Activated T-cell treated with anti-CD3 and anti-CD28 coated beads for 48 hours (primary cell): ENCODE results near the gene FOXO1.
A peak's percentile ranks its signal among the peaks of the same experiment; 100 is the strongest.

ENCODE experiments used
- DNase-seq: peaks from one replicate; pipeline ENCODE4 v3.0.0-alpha.2; 2020; ENCODE audit warnings: low read depth

FOXO1 gene

DNA sequence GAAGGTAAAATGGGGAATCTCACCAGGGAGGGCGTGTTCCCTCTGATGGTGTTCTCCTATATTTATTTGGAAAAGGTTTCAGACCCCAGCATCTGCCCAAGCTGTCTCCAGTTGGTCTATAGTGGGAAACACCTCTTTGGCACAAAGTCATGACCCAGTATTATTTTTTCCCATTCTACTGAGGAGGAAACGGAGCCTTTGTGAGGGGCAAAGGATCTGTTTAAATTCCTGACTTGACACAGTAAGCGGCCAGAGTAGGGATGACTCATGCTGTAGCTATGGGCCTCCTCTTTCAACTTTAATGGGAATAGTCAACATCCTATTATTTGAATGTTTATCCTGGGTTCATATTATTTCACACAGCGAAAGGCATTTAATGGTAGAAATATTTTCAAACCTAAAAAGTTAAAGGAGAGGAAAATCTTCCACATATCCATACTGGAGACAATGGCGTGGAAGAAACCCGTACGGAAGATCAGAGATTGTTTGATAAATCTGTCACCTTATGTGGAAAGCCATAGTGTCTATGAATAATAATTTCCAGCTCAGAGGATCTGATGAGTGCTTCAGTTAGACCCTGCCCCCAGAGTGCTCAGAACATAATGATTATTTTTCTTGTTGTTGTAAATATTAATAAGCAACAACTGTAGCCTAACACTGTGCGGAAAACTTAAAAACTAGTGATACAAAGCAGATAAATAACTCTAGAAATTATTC lies 126.0 kb downstream of the FOXO1 start:
- DNase-seq, result no peak

DNA sequence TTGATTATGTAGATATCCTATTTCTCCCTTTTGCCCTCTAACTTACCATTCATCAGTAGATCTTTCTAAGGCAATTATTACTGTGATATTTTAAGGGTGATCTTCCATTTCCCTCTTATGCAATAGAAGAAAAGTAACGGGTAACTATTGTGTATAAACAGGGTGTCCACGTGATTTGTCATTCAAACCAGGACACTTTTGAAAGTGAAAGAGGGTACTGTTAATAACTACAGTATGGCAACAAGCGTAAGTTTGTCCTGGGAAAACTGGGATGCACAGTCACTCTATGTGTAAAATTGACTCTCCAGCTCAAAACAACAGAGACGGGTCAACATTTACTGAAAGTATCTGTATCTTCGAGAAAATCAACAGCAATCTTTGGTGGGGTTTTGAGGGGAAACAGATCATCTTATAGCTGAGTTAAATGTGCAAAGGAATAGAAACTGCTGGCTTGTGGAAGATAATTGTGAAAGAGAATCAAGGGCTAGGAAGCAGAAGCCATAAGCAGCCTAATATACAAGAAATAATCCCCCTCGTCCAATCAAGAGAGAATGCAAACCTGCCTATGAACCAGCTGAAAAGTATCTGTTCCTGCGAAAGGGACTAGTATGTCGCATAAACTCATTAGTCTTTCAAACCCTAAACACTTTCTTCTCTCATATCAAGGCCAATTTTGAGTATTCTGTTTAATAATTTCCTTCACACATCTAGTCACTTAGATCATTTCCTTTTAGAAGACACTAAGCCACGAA lies 126.7 kb downstream of the FOXO1 start:
- DNase-seq, result no peak

DNA sequence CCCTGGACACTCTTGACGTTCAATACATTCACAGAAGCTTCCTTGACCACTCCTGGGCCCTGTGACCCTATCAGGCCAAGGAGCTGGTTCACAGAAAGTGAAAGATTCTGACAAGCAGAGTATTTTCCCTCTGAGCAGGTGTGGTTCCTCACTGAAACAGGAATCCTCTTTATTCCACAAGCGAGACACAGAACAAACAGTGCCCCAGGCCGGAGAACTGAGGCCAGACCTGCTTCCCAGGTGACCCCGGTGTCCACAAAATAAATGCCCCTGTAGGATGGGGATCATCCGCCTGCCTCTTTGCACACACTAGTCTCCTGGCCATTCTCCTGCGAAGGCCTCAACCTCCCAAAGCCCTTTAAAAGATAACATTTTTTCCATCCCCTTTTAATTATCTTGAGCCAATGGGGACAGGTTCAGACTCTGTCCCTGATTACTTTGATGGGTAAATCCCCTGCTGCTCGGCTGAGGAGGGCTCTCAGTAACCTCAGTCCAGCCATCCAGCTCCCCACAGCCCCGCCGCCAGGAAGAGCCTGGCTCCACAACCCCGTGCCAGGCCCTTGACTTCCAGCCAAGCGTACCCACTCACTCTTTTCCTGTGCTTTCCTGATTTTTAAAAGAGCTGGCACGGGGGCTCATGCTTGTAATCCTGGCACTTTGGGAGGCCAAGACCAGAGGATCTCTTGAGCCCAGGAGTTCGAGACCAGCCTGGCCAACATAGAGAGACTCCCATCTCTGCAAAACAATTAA lies 129.1 kb downstream of the FOXO1 start:
- no peak for DNase-seq

DNA sequence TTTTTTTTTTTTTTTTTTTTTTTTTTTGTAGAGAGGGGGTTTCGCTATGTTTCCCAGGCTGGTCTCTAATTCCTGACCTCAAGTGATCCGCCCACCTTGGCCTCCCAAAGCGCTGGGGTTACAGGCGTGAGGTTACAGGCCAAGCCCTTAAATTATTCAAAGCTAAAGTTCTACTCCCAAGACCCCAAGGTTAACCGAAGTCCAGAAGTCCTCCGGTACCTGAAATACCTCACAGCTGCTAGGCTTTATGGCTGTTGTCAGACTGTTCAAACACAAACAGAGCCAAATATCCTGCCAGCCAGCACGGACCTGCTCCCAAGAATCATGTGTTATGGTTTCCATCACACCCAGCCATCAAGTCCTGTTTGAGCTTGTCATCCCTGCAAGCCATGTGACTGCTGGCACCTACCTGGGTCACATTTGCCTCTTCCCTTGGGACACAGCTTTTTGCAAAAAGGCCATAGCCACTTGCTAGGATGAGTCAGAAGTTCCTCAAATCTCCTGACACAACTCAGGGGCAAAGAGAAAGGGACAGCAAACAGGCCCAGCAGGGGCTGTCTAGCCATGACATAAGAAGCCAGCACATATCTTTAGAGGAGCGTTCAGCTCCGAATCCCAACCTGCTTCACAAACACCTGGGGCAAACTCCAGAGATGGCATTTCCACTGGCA lies 129.9 kb downstream of the FOXO1 start:
- no peak for DNase-seq

DNA sequence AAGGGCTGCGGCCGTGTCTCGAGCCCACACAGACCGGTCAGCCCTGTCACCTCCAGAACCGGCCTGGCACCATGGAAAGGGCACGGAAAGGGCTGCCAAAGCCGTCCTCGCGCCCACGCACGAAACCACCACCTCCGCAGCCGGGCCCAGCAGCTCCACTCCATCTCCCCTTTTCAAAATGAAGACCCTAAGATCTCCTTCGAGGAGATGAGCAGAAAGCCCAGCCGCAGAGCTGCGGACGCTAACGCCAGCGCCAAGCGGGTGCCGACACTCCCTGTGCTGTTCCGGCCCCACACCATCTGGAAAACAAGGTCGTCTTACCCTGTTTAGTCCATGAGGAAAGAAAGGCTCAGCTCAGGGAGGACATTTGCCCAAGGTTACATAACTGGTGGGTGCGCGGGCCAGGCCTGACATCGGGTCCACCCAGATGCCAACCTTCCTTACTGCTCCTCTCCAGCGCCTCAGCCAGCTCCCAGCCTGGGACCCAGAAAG lies 131.1 kb downstream of the FOXO1 start:
- DNase-seq, result no peak

DNA sequence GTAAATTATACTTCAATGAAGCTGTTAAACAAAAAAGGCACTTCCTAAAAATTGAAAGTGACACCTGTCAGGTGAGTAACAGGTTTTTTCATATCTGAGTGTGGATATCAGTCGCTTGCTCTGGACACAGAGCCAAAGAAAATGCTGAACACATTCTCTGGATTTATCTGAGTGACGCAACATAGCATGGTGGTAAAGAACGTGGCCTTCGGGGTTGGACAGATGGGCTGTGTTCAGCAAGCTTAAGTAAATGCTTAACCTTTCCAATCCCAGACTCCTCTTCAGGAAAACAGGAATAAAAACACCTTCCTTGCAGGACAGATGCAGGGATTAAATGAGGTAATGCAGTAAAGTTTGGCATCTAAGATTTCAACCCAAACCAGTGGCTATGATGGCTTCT lies 132.0 kb downstream of the FOXO1 start:
- no peak for DNase-seq

DNA sequence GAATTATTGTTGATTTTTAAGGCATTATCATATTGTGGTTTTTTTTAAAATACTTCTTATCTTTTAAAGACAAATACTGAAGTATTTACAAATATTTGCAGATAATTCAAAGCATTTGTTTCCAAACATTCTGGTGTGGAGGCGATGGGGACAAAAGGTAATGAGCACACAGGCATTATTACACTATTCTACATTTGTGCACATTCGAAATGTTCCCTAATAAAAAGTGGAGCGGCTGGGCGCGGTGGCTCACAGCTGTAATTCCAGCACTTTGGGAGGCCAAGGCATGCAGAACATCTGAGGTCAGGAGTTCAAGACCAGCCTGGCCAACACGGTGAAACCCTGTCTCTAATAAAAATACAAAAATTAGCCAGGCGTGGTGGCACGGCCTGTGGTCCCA lies 133.4 kb downstream of the FOXO1 start:
- no peak for DNase-seq

DNA sequence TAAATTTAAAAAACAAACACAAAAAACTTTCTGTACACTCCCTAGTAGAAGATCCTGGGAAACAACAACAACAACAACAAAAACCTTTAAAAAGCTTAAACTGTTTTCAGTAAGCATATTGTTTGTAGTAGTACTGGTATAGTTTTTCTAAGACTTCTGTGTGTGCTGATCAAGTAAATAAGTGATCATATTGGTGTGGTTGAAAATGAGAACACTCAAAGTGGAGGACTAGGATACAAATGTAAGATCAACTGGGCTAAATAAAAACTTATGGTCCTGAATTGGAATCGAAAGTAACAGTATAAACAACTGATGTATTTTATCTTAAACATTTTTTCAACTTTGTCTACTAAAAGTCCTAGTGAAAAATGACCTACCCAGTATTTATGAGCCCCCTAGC lies 135.5 kb downstream of the FOXO1 start:
- DNase-seq, result no peak

DNA sequence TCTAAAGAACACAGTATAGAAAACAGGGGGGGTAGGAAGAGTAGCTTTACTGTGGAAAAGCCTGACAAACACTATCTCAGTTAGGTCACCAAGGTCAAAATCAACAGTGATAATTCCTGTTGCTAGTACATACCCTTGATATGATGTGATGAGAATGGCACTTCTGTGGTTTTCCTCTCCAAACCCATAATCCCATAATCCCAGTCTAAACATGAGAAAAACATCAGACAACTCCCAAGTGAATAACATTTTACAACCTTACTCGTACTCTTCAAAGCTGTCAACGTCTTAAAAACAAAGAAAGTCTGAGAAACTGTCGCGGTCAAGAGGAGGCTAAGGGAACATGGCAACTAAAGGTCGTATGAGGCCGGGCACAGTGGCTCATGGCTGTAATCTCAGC lies 137.6 kb downstream of the FOXO1 start:
- DNase-seq, result no peak

DNA sequence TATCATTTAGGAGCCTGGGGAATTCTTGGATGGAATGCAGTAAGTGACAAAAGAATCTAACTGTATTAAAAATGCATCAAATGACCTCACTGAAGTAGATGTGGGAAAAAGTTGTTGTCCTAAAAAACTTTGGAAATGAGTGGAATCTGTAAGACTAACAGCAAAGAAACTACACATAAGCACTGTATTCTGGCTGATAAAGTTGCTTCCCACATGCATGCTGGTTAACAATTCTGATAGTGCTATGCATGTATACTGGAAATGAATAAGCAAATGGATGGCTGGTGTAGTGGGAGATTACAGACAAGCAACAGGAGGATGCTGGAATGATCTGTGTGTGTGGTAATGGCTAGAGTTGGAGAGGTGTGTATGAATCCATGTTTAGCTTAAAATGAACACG lies 138.5 kb downstream of the FOXO1 start:
- no peak for DNase-seq

DNA sequence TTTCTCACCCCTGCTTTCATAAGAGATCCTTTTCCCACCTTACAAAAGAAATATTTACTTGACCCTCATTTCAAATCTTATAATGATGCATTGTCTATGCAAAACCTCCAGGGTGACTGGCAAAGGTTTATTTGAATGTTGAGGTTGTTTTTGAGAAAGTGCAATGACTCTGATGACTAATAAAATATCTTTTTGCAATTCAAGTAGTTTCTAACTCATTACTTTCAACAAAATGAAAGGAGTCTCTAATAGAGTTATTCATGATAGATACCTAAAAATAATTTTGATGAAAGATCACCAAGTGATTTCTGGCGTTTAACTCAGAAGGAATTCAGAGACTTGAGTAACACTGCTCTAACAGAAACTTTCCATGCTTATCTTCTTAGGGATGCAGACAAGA lies 144.2 kb downstream of the FOXO1 start:
- no peak for DNase-seq

DNA sequence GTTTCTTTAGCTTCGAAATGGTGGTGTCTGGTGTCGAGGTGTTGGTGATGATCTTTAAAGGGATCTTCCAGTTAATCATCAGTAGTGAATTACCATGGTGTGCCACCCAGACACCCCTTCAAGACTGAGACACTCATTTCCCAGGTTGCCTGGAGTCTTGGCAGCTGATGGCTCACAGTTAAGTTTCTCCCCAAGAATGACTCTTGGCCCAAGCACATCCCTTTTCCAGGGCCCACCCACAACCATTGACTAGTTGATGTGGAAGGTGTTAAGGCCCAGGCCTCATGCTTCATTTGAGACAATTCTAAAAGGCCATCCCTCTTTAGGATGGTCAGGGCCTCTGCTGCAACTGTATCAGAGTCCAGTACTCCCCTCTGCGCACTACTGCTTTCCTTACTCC lies 145.5 kb downstream of the FOXO1 start:
- no peak for DNase-seq

DNA sequence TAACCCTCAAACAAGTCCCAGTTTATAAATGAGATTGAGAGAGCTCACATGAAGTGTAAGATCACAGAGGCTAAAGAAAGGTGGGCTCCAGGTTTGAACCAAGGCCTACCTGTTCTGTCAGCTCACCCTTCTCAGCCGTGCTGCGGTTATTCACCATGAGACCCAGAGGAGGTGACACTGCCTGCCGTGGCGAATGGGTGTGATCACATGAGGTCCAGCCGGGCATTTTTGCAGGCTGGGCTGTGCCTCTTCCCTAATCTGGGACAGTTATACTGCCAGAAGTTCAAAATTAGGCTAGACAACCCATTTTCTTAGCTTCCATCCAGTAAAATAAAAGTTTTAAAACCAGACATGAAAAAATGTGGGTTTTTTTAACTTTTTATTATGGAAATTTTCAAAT lies 146.8 kb downstream of the FOXO1 start:
- DNase-seq, result no peak

DNA sequence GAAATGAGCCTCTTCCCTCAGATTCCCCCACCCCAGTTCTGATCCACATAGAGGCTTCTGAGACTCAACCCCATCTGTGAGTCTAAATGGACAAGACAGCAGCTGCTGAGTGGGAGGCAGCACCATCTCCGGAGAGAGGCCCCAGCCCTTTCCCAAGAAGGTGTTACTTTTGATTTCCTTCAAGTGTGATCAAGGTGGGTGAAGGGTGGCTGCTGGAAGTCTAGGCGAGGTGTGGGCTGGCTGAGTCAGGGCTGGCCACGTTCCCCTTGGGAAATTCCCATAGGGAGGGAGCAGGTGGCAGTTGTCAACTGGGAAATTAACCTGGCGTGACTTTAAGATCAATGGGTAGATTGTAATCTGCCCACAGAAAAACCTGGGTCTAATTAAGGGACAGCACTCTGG lies 148.0 kb downstream of the FOXO1 start:
- peak; percentile 65 for DNase-seq

DNA sequence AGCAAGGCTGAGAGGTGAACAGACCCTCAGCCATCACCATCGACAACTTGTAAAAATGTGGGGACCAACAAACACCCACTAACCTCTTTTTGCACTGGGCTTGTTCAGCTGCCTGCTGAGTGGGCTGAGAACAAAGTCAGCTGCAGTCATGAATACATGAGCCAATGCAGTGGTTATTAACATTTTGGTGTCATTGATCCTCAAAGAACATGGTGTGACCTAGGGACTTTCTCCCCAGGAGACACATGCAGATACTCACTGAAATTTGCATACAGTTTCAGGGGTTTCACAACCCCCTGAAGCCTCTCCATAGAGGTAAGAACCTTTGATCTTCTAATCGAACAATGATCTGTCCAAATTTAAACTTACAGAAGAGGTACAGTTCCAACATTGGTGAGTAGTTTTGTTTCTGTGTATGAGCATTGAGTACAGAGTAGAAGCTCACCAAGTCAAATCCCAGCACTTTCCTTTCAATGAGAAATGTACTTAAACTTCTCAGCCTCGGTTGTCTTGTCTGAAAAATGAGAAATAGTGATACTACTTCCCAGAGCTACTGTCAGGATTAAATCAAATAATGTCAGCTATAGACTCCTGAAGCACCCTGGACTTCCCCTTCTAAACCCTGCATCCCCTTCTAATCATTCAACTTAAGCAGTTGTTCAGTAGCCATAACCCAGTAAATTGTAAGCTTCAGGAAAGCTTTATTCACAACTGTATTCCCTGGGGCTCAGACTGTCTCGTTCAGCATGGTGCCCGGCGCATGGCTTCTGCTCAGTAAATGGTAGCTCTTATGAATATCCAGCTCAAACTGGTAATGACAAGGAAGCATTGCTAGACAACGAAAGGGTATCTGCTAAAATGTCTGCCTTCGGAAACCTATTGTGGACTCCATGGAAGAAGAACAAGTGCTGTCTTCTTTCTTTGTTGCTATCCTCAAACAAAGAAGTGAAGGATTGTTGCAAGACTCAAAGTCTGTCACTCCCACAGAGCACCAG lies 148.7 kb downstream of the FOXO1 start:
- no peak for DNase-seq

DNA sequence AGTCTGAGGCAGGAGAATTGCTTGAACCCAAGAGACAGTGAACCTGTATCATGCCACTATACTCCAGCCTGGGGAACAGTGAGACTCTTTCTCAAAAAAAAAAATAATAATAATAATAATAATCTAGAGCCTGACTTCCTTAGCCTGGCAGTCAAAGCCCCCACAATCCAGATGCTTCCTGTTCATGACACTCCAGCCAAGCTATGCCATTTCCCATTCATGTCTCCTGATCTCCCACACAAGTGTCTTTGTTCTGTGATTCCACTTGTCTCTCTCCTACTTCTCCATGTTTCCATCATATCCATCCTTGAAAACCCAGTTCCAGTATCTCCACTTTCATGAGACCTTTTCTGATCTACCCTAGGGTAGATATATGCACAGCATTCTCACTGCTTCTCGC lies 150.7 kb downstream of the FOXO1 start:
- no peak for DNase-seq

DNA sequence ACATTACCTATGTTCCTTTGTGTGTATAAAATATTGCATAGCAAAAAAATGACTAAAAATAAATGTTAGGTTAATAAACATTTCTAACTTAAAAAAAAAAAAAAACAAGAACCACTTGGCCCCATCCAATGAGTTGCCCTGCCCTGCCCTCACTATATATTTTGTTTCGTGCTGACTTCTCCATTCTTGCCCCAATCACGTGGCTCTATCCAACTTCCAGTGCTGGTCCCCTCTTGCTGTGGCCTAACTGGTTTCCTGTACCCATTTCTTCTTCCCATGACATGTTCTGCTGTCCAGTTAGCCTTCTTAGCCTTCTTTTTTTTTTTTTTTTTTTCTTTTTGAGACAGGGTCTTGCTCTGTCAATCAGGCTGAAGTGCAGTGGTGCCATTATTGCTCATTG lies 151.6 kb downstream of the FOXO1 start:
- DNase-seq, result no peak

DNA sequence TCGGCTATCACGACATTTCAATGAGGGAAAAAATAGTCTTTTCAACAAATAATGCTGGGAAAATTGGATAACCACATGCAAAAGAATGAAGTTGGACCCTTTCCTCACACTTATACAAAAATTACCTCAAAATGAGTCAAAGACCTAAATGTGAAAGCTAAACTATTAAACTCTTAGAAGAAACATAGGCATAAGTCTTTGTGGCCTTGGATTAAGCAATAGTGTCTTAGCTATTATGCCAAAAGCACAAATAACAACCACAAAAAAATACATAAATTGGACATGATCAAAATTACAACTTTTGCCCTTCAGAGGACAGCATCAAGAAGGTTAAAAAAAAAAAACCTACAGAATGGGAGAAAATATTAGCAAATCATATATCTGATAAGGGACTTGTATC lies 156.6 kb downstream of the FOXO1 start:
- no peak for DNase-seq

DNA sequence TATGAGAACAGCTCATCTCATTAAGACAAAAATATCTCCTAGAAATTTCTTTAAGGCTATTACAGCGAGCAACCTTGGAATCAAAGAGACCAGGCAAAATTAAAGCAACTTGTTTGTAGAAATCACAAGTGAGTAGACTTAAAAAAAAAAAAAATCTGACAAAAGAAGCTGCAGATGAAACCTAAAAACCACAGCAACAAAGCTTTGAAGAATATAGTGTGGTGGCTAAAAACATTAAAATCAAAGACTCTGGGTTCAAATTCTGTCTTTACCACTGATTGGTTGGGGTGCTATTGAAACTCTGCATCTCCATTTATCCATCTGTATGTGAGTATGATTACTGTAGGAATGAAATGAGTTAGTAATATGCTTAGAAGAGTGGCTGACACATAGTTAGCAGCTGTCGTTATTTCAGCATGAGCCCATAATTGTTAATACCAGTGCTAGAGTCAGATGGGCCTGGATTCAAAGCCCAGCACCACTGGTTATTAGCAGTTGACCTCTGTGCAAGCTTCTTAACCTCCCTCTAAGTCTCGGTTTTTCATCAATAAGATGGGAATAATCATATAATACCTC lies 157.6 kb downstream of the FOXO1 start:
- DNase-seq, result no peak

DNA sequence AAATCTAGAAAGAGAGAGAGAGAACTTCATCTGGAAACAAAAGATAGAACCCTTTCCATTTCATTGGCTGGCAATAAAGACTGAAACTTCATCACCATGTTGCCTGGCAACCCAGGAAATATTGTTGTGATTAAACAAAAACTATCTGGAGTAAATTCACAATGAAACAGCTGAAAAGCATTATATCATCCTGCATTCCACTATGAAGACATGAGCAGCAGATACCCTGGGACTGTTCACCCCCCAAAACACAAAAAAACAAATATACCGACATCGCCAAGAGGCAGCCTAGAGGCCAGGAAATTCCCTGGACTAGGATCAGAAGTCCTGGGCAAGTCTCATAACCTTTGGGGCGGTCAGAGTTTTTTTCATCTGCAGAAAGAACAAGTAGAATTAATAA lies 158.3 kb downstream of the FOXO1 start:
- no peak for DNase-seq
